GM19455 (cell line): ENCODE measurements around the gene CADM1.
A peak's percentile ranks its signal among the peaks of the same experiment; 100 is the strongest.

Source experiments
- ATAC-seq: cut with Tn5 transposase; IDR thresholded peaks from one replicate; pipeline ENCODE4 v1.9.1; 2021; ENCODE audit not compliant: unreplicated experiment

Gene CADM1

DNA sequence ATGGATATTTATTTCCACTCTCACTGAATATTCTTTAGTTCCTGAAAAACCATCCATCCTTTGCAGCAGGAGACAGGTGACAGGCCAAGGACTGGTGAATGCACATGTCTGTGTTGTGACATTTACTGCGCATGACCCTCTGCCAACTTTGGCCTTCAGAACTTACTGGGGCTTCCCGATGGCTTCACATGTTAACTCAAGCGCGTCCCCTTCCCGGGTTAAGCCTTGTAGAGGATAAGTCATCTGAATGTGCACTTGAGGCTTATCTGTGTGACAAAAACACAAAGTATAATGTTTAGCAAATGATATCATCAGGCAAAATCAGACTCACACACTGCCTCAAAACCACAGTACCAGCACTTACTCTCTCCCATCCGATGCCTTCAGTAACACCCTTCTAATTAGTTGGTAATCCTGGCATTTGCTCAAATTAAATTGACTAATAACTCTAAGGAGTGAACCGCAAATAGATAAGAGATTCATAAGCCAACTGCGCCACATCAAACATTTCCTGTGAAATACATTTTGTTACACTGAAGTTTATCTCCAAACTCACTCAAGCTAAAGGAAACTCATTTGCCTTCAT, 286.4 kb downstream of the CADM1 start:
- no peak for ATAC-seq

DNA sequence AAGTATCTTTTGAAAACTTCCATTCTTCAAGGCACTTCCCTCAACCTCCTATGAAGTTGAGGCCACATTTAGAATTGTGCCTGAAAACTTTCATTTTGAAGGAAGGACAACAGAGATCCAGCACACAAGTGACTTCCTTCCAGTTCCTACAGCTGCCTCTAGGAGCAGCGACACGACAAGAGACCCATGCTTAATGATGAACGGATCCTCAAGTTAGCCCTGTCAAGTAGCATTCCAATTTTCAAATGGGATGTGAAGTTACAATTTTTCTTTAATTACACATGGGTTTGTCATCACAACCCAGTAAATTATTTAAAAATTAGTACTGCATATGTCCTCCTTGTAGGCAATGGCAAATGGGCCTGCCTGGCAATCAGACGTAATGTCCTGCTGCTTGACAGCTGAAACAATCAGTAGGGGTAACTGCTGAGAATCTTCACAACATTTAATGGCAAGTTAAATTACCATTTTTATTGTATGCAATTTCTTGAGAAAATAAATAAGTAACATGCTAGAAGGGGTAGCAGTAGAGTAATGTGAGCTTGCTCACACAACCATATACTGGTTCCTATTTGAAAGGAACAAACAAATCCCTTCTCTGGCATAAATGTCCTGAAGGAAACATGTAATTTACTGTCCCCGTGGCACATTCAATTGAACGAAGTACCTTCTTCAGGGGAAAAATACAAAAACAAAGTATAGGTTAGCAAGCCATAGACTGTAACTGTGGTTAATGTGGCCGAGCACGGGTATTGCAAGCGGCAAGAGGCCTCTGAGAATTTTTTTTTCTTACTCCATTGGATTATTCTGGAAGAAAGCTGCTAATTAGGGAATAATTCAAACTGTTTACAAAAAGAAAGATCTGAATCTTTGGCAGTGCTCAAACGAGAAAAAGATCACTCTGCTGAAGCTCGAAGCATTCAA, 288.3 kb downstream of the CADM1 start:
- no peak for ATAC-seq

DNA sequence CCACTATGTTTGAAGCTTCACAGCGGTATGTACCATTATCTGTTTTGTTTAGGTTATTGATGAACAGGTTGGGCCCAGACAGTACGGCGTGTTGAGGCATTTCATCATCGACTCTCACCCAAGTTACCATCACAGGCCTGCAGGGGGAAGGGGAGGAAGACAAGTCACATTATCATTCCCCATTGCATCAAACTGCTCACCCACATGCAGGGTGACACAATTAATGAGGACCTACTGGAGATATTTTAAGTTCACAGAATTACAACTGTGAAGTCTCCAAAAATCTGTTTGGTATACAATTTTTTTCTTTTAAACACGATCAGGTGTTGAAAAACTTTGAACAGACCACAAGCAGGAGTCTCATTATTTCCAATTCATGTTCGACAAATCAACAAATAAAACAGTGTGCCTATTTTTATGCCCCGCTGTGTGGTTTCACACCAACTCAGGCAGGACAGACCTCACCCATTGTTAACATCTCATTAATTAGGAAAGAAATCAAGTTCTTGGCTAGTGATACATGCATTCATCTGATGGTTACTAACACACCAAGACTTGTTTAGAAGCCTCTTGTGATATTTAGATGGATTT, 289.5 kb downstream of the CADM1 start:
- ATAC-seq, result no peak

DNA sequence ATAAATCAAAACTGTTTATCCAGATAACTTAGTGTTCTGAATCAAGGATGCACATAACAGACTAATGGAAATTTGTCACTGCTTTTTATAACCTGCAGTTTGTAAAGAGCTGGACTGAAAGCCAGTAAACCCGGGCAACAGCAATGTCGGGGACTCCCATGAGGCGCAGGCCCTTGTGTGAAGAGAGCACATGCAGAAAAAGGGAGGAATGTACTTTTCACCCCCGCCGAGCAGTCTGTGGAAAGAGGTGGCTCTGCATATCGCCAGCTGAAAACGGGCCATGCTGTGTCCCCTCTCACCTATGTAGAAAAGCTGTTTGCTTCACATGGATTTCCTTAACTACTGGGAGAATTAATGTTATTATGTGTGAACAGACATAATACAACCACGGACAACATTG, 291.2 kb downstream of the CADM1 start:
- no peak for ATAC-seq

DNA sequence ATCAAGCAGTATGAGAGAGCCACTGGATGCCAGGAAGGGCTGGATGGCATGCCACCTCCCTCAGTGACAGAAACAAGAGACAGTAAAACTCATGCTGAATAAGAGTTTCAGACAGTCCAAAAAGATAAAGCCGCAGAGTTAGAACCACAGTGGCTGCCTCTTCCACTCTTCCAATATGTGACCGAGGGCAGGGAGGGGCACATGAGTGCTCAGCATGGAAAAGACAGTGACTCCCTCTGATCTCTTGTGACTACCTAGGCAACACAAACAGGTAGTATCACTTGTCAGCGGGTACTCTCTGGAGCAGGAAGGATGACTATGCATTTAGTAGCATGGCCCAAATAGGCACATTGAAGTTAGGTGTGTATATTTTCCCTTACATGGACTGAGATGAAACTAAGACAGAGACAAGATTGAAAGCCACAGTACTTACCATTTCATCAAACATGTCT, 295.4 kb downstream of the CADM1 start:
- ATAC-seq, result no peak

DNA sequence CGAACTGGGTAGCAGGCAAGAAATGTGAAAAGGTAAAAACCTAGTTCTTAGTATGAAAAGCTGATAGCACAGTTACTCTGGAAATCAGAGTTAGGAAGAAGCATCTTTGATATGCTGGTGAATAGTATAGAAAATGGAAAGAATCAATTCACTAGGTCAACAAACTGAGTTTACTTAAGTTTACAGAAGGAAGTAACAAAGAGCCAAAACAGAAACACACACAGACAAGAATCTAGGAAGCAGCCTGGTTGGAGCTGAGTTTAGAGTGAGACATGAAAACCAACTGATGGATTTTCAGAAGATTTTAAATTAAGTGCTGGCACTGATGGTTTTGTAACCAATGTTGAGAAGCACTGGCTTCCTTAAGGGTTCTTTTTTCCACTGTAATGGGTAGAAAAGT, 296.3 kb downstream of the CADM1 start:
- ATAC-seq, result no peak

DNA sequence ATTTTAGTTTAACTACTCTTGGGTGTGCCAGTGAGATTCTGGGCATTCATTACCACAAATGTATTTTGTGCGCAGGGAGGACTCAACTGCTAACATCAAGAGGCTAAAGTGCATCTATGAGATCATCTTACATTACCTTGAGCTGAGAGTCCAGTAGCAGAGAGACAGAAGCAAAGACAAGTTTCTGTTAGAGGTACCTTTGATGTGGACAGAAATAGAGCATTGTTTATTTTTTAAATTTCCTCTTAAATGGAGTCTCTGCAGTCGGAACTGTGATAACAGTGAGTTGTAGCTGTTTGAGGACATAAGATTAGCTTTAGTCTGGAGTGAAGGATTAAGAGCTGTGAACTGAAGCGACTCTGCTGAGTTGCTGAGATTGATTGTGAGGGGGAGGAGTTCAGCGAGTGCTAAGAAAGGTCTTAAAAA, 297.0 kb downstream of the CADM1 start:
- no peak for ATAC-seq

DNA sequence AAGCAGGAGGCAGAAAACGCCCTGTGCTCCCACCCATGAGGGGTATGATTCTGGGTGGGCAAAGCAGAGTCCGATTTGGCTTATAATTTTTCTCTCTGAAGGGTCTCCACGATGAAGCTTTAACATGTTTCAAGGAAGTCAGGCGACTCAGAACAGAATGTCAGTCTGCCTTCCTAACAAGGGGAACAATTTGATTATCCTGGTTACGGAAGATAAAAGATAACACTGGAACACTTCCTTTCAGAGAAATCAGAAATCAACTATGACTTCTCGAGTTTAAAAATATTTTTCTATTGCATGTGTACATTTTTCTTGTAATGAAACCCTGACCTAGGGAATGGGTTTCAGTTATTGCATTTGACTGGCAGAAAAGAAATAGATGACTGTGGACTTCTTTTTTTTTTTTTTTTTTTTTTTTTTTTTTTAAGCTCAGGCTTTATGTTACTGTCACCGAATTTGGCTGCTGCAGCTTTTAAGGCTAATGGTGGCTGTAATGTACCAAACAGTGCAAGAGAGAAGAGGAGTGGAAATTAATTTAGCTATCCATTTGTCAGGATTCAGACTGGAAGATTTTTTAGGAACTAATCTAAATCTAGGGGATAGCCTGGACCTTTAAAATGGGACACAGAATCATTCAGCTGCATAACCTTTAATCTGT, 297.7 kb downstream of the CADM1 start:
- no peak for ATAC-seq

DNA sequence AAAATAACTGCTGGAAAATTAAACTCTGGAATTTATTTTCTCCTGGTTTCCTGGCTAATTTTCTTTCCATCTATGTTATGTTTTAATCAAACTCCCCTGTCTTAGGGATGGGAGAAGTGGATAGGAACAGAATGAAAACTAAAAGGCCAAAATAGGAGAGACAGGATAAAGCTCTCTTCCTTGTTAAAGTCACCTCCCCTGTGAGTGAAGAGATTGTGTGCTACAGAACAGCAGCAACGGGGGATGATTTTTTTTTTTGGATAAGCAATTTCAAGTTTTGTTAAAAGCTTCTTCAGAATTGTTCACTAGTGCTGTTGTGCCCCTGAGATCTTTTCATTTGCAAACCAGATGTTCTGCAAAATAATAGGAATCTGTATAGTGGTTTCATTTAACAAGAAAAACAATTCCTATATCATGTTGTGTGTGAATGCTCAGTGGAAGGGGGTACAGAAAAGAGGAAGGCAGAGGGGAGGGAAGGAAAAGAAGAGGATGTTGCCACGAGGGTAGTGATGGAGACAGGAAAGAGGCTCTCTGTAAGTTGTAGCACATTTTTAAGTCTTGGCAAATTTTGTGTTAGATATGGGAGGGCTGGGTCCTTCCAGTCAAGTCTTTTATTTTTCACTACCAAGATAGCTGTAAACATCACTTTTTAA, 301.2 kb downstream of the CADM1 start:
- ATAC-seq, result no peak

DNA sequence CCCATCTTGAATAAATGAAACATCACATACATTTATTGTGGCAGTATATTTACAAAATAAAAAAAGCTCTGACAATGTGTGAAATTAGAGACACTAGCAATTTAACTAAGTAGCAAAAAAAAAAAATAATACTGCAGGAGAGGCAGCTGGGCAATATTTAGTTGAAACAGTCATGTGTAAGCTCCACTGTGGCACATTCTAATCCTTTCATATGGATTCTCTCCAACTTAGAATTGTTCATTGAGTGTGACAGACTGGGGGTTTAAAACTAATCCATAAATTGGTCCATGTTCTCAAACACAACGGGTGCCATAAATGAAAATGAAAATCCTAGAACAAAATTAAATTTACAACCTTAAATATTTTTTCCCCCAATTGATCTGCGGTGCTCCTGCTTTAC, 302.1 kb downstream of the CADM1 start:
- ATAC-seq, result no peak

DNA sequence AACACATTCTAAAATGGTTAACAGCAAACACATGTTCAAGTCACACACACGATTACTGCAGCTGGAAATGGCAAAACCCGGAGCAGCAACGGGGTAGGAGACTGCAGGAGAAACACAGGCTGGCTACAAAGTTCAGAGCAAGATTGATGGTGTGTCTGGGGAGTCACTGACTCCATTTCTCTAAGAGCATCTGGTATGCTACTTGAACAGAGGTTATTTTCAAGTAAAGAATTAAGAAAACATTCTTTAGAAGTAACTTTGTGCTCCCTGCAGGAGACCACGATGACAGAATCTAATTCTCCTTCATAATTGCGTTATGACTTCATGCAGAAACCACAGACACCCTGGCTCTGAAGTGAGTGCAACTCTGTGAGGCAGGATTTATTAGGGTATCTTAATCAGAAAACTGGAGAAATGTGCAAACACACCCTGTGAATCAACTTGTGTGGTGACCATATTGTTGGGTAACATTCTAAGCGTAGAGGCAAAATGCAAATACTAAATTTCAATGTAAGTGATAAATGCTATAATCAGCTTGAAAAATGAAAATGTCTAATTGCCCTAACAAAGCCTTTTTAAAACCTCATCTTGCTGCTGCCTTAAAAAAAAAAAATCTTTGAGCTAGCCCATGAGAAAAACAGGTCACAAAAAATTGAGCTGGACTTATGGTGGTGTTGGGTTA, 303.0 kb downstream of the CADM1 start:
- ATAC-seq, result no peak

DNA sequence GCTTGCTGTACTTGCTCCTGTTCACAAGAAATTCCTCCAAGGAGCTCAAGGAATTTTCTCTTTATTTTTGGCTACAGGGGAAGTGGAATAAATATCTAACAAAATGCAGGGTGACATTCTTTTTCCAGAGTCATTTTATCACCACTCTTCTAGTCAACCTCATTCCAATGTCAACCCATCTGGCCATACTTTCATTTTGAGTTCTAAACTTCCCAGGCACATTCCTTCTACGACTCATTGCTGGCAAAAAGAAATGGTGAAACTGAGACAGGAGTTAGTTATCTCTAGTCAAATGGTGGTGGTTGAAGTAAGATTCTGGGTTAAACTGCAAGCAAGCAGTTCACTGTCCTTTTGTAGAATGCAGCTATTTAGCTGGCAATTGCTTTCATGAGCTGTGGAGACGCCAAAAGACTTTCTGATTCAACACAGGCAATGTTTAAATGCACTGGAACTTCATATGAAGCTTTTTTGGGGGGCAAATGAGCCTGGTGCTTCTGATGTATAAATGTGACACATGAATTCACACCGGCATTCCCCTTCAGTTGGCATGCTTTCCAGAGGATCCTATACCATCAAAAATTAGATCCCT, 304.6 kb downstream of the CADM1 start:
- no peak for ATAC-seq

DNA sequence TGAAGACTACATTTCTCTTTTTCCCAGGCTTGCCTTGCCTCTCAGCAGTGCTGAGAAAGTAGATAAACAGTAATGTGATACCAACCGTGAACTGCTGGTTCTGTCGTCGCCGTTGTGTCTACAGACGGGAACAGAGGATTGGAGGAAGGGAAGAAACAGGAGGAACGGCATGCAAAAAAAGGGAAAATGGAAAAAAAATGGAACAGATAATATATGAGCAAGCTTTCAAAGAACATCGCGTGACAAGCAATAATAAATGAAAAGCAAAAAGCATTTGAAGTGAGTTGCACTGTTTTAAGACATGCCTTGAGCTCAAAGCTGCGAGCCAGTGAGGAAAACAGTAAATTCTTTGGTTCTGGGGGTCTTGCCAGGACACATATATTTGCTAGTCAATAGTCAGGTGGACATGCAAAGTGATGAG, 305.9 kb downstream of the CADM1 start:
- no peak for ATAC-seq

DNA sequence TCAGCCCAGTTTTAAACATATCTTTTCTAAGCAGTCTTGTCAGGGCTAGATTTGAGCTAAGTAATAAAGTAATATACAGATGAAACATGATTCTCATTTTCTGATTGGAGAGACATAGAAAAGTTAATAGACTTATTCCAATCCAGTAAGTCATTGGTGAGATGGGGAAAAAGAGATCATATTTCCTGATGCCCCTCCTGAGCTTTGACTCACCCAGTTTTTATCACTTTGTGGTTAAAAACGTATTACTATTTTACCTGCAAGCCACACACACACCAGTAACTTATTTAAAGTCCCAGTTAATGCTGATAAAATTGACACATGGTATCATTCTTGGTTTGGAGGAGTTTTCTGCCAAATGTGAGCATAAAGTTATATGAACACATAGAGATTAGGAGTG, 306.8 kb downstream of the CADM1 start:
- ATAC-seq, result no peak

DNA sequence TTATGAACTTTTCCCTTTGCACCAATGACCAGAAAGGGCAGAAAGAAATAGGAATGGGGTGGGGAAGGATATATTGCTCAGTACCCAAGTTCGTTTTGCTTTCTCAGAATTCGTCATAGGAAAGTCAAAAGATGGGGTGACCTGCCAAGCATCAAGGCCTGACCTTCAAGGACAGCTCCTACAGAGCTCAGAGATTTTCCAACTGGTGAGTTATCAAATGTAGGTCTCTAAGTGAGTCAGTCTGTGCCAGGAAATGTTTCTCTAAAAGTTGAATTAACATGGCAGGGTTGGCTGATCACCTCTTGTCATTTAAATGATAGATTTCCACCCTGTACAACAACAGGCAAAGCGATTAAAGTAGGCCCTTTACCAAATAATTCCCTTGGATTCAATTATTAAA, 307.2 kb downstream of the CADM1 start:
- ATAC-seq, result no peak

DNA sequence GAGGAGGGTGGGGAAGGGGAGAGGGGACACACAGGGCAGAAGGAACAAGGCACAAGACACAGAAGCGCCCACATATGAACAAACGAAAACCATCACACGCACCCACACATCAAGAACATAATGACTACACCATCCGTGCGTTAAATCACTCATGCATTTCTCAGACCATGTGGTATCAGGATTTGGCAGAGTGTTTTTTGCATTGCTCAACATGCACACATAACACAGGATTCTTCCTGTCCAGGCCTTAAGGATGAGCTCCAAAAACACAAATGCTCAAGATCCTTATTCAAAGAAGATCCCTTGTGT, 309.5 kb downstream of the CADM1 start:
- ATAC-seq, result peak; percentile 65

DNA sequence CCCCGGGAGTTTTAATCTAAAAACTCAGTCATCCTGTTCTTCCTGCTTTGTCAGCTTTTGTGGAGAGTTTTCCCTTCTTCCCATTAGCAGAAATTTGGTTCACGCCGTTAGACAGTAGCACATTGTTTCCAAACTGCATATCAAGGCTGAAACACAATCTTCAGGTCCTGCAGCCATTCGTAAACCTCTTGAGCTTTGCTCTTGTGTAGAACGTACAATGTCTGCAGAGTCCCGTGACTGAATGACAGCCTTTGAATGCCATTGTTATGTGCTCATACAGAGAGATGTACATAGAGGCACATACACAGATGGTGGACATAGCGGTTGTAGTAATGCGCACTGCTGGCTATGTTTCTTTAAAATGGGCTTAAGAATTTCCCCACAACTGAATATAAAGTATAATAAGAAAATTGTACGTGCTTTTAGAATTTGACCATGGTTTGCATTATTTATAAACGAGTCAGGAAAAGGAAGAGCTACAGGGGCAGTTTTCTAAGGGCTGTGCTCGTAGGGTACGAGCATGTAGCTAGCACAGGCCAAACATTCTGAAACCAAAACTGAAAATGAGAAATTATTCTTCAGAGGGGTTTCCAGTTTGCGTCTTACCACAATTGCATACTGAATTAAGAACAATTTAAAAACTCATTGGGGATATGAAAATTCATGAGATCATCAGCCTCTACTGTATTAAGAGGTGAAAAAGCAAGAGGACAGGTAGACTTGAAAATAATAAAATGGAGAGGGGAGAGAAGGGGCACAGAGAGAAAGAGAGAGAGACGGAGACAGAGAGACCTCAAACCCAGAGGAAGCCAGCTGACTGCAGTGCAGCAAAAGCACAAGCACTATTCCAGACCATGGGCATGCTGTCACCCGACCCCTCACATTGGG, 310.1 kb downstream of the CADM1 start:
- peak; percentile 87 for ATAC-seq

DNA sequence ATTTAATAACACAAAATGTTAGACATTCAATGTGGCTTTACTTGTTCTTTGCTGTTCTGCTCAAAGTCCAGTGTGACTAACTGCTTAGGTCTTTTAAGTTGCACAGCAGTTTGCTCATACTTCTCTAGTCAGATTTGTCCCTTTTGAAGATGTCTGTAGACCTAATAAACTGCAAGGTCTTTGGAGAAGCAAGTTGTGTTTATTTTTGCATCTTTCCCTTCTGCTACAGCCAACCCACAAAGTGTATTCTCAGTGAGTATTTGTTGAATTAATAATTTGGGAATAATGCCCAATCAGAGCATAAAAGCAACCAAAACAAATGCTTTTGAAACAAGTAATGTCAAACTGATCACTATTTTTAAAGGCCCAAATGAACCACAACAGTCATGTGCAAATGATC, 312.5 kb downstream of the CADM1 start:
- no peak for ATAC-seq

DNA sequence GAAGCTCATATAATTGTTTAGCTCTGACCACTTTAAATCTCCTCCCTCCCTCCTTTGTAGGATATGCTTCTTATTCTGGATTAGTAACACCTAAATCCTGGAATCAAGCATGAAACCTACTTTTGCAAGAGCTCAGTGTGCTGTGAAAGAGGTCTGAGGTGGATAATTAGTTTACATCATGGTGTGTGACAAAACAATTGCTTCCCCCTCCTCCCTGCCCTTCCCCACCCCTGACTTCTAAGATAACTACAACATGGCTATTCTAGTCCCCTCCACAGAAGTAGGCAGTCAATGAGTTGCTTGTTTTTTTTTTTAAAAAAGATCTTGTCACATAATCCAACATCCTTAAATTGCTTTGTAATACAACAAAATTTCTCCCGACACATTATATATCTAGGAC, 314.0 kb downstream of the CADM1 start:
- ATAC-seq, result no peak
